Stomach (tissue), 4 donors: ENCODE results near the gene ASMTL.

Source experiments
- EP300 ChIP-seq: sonication (generic); formaldehyde crosslinking; IDR thresholded peaks from one replicate; pipeline ENCODE4 v1.6.1; 2017; ENCODE audit warnings: antibody characterized with exemption
- POLR2A ChIP-seq, 4 donors: fragments of 450-650 bp; IDR thresholded peaks; one replicate each; pipeline ENCODE4 v1.6.1; 2016; ENCODE audit warnings: antibody characterized with exemption in 4 of 4, control low read depth in 2 of 4, mild to moderate bottlenecking in 1 of 4, moderate library complexity in 1 of 4
- POLR2AphosphoS5 ChIP-seq, 3 donors: sonication (generic); formaldehyde crosslinking; IDR thresholded peaks; one replicate each; pipeline ENCODE4 v1.6.1; 2016; ENCODE audit warnings: antibody characterized with exemption in 3 of 3
- TF ChIP-seq, protein P1 (sequence below), 7 experiments: fragments of 450-650 bp in 4 of 7; fragments of 200-600 bp in 3 of 7; sonication (generic) in 3 of 7; IDR thresholded peaks; one replicate each; pipeline ENCODE4 v1.5.1; 2016 to 2019; ENCODE audit warnings: antibody characterized with exemption in 7 of 7, control low read depth in 2 of 7, mild to moderate bottlenecking in 1 of 7

DNA sequence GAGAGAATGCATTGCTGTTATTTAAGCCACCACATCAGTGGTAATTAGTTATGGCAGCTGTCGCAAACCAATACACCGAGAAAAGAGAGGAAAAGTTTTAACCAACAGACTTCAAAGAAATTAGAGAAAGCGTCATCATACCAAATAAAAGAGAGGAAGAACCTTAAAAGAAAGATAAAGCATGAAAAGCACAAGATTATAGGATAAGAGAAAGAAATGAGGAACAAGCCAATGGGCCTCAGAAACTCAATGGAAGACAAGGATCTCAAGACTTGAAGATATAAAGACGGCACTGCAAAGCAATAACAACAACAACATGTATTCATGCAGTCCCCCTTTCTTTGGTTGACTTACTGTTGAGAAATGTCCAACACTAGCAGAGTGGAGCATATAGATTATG lies 22.8 kb upstream of the ASMTL start:
- TF ChIP-seq, protein P1, sequence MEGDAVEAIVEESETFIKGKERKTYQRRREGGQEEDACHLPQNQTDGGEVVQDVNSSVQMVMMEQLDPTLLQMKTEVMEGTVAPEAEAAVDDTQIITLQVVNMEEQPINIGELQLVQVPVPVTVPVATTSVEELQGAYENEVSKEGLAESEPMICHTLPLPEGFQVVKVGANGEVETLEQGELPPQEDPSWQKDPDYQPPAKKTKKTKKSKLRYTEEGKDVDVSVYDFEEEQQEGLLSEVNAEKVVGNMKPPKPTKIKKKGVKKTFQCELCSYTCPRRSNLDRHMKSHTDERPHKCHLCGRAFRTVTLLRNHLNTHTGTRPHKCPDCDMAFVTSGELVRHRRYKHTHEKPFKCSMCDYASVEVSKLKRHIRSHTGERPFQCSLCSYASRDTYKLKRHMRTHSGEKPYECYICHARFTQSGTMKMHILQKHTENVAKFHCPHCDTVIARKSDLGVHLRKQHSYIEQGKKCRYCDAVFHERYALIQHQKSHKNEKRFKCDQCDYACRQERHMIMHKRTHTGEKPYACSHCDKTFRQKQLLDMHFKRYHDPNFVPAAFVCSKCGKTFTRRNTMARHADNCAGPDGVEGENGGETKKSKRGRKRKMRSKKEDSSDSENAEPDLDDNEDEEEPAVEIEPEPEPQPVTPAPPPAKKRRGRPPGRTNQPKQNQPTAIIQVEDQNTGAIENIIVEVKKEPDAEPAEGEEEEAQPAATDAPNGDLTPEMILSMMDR (IDR thresholded peaks at IDR 0.05) = no peak
- TF ChIP-seq POLR2A (IDR thresholded peaks at IDR 0.05) (no peak), POLR2AphosphoS5 (IDR thresholded peaks at IDR 0.05) (no peak), EP300 (no peak)
